MCF 10A (cell line): ENCODE results near the gene LRBA. TPM values are rescaled to one million over a fixed set of nuclear protein-coding genes. Genes with fewer than 3 reads are reported as not detected.

Experiments used
- BruUV-seq: library from RNA; stranded (reverse); fragments of 400-500 nt; replicated peaks from 2 replicates; lab custom pipeline; 2021; lab: Mats Ljungman, UMichigan
- CTCF ChIA-PET: fragments of 300-600 bp; sonication (Branson Sonifier 250); formaldehyde crosslinking; extraction: SDS; loops from one replicate; lab custom pipeline; 2021; ENCODE audit warnings: antibody characterized with exemption, inconsistent platforms; lab: Yijun Ruan, JAX
- POLR2A ChIA-PET: fragments of 300-600, 350-650 bp; sonication (Branson Sonifier 250); formaldehyde crosslinking; extraction: SDS; loops from one replicate; lab custom pipeline; 2020; ENCODE audit warnings: antibody characterized with exemption, inconsistent platforms; lab: Yijun Ruan, JAX
- DNase-seq: peaks from one replicate; pipeline ENCODE4 v3.0.0-alpha.2; 2018; ENCODE audit not compliant: unreplicated experiment
- H3K27ac Mint-ChIP-seq: one replicate; pipeline ENCODE4 v1.8.0; 2022; ENCODE audit warnings: mild to moderate bottlenecking, low read depth, mixed read lengths; ENCODE audit not compliant: unreplicated experiment
- H3K27me3 Mint-ChIP-seq: one replicate; pipeline ENCODE4 v1.8.0; 2022; ENCODE audit warnings: mixed read lengths; ENCODE audit not compliant: insufficient read depth, unreplicated experiment
- H3K36me3 Mint-ChIP-seq: one replicate; pipeline ENCODE4 v1.8.0; 2022; ENCODE audit warnings: mild to moderate bottlenecking, moderate library complexity, mixed read lengths; ENCODE audit not compliant: insufficient read depth, unreplicated experiment
- H3K4me1 Mint-ChIP-seq: one replicate; pipeline ENCODE4 v1.8.0; 2022; ENCODE audit warnings: mixed read lengths; ENCODE audit not compliant: insufficient read depth, unreplicated experiment
- H3K4me3 Mint-ChIP-seq: one replicate; pipeline ENCODE4 v1.8.0; 2022; ENCODE audit warnings: mild to moderate bottlenecking, moderate library complexity, mixed read lengths; ENCODE audit not compliant: unreplicated experiment
- H3K9me3 Mint-ChIP-seq: one replicate; pipeline ENCODE4 v1.8.0; 2022; ENCODE audit warnings: mixed read lengths; ENCODE audit not compliant: unreplicated experiment
- intact Hi-C: fragments of 100-400 bp; cut with micrococcal nuclease; formaldehyde crosslinking; loops from 2 replicates; pipeline ENCODE4 v1.14.1; 2022
- total RNA-seq: library from RNA; stranded (reverse); gene quantifications from 2 replicates; pipeline ENCODE4 v1.2.3, GENCODE V29; 2022
- TF ChIP-seq, protein P1 (sequence below): fragments of 200-600 bp; IDR thresholded peaks from one replicate; pipeline ENCODE4 v1.8.0; 2022; ENCODE audit warnings: antibody characterized with exemption, mild to moderate bottlenecking; ENCODE audit not compliant: unreplicated experiment

Gene LRBA
- total RNA-seq, 1 experiment from 2014 or later: 64.5 TPM

DNA sequence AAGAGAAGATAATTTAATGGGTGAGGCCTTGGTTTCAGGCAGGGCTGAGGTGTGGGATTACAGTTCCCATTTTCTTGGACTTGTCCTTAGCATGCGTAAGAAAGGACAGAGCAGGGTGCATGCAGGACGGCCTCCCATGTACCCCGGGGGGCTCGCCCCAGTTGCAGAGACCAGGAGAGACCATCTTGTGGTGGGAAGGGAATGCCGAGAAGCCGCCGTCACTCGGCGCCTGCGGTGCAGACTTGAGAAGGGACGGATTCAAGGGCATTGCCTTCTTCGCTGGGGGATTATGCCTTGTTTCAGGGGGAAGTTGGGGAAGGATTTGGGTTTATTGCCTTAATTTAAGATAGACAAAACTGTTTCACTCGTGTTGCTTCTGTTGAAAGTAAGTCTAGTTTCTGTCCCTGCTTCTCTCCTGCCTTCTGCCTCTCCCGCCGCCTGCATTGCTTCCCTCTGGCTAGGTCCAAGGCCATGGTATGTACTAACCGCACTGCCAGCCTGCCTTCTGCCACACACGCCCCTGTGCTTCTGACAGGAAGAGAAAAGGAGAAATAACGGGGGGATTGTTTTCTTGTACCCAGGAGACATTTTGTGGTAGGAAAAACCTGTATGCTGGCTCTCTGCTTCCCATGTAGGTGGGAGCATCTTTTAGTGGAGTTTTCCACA, 761.0 kb downstream of the LRBA start:
- Mint-ChIP-seq H3K9me3 (no peaks in the 10 kb centered on the region), H3K4me3 (no peak overlapping the region), H3K36me3 (no peaks in the 10 kb centered on the region), H3K27me3 (no peaks in the 10 kb centered on the region), H3K4me1 (peaks cover 19% of the 10 kb centered on the region), H3K27ac (no peak overlapping the region)
- DNase-seq: no peak
- intact Hi-C loops: no loop called here
- no TSS peak for BruUV-seq
- ChIA-PET POLR2A (no interaction called here), CTCF (interaction anchor here (0.5 to 1.4 kb wide), 3 partner anchors 12 to 245 kb away, joined by 3 to 10 read pairs (median 3); no protein-coding TSS in a partner anchor)
- TF ChIP-seq, protein P1, sequence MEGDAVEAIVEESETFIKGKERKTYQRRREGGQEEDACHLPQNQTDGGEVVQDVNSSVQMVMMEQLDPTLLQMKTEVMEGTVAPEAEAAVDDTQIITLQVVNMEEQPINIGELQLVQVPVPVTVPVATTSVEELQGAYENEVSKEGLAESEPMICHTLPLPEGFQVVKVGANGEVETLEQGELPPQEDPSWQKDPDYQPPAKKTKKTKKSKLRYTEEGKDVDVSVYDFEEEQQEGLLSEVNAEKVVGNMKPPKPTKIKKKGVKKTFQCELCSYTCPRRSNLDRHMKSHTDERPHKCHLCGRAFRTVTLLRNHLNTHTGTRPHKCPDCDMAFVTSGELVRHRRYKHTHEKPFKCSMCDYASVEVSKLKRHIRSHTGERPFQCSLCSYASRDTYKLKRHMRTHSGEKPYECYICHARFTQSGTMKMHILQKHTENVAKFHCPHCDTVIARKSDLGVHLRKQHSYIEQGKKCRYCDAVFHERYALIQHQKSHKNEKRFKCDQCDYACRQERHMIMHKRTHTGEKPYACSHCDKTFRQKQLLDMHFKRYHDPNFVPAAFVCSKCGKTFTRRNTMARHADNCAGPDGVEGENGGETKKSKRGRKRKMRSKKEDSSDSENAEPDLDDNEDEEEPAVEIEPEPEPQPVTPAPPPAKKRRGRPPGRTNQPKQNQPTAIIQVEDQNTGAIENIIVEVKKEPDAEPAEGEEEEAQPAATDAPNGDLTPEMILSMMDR: no peak

- H3K4me1 Mint-ChIP-seq: peaks cover 15% of the 10 kb centered on the region
- no peak overlapping the region for H3K4me3 Mint-ChIP-seq
- ChIA-PET CTCF (no interaction called here), POLR2A (no interaction called here)
- DNase-seq: no peak
- intact Hi-C loops: no loop called here
- BruUV-seq: no TSS peak
- no peaks in the 10 kb centered on the region for H3K36me3 Mint-ChIP-seq
- TF ChIP-seq, protein P1: no peak
- no peaks in the 10 kb centered on the region for H3K9me3 Mint-ChIP-seq
- no peaks in the 10 kb centered on the region for H3K27me3 Mint-ChIP-seq
- H3K27ac Mint-ChIP-seq: no peak overlapping the region
These were observed 761.7 kb downstream of the LRBA start for GRCh38 chr4:150253416-150253815.

- no peaks in the 10 kb centered on the region for H3K36me3 Mint-ChIP-seq
- intact Hi-C loops: no loop called here
- no peak for DNase-seq
- ChIA-PET POLR2A (no interaction called here), CTCF (interaction anchor here (1.1 kb wide), 1 partner anchor 9 kb away, joined by 6 read pairs; no protein-coding TSS in a partner anchor)
- no peak overlapping the region for H3K4me3 Mint-ChIP-seq
- no peaks in the 10 kb centered on the region for H3K27me3 Mint-ChIP-seq
- no peak overlapping the region for H3K27ac Mint-ChIP-seq
- H3K9me3 Mint-ChIP-seq: no peaks in the 10 kb centered on the region
- peaks cover 12% of the 10 kb centered on the region for H3K4me1 Mint-ChIP-seq
- no TSS peak for BruUV-seq
- TF ChIP-seq, protein P1: no peak
These were observed 762.3 kb downstream of the LRBA start for GRCh38 chr4:150252741-150253140.

DNA sequence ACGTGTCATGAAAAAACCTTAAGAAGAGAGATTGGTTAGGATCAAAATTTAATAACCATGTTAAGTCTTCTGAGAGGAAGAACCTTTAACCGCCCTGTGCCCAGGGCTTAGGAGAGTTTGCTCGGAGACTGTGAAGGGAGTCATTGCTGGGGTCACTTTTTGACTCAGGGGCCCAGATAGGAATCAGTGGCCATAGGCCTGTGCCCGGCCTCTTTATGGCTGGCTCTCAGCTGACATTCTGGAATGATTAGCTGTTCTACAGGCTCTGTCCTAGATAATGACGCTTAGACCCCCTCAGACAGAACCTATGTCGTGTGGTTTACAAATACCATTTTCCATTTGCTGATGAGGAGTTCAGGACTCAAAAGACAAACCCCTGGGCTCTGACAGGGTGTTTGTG, 762.8 kb downstream of the LRBA start:
- ChIA-PET POLR2A (no interaction called here), CTCF (interaction anchor here (1.1 kb wide), 1 partner anchor 9 kb away, joined by 6 read pairs; no protein-coding TSS in a partner anchor)
- no peak overlapping the region for H3K4me3 Mint-ChIP-seq
- no peak for DNase-seq
- H3K9me3 Mint-ChIP-seq: no peaks in the 10 kb centered on the region
- H3K27me3 Mint-ChIP-seq: no peaks in the 10 kb centered on the region
- no peaks in the 10 kb centered on the region for H3K36me3 Mint-ChIP-seq
- BruUV-seq: no TSS peak
- H3K27ac Mint-ChIP-seq: no peak overlapping the region
- TF ChIP-seq, protein P1: no peak
- peaks cover 9% of the 10 kb centered on the region for H3K4me1 Mint-ChIP-seq
- intact Hi-C loops: no loop called here
